Measurements from ENCODE around the gene ZBTB20. TPM values are rescaled to one million over a fixed set of nuclear protein-coding genes. Genes with fewer than 3 reads are reported as not detected.

Gene ZBTB20
- total and polyA plus RNA-seq, 10 of the 15 experiments (the other 5 are each of a cell fraction or from before 2014, with no cell fraction given): 0.20 to 5.5 (median 2.2) TPM

DNA sequence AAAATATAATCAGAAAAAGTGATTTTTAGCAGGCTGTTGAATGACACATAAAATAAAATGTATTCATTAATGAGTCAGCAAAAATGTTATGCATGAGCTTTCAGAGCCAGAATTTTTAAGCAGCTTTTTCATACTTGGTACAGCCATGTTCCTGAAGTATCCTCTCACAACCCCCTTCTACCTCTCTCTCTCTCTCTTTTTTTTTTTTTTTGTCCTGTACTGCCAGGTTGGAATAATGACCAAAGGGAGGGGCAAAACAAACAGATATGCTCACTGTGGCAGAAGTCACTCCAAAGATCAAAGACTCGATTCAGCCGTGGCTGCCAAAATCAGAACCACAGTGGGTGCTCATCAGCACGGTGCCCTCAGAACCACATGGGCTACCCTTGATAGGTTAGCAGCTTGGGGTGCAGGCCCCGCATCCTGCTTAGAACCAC lies 383.0 kb downstream of the ZBTB20 start:
- H3K4me3 ChIP-seq: no peak overlapping the region
- ChIA-PET SMC1A (ENCODE audit: uncharacterized antibody, unreplicated experiment) (interaction anchor here (0.6 kb wide), 1 partner anchor 708 kb away, joined by 3 read pairs; no protein-coding TSS in a partner anchor), POLR2A (no interaction called here), CTCF (interaction anchor here (0.6 to 1.8 kb wide), 2 partner anchors 20 to 241 kb away, joined by 3 read pairs; no protein-coding TSS in a partner anchor), RAD21 (ENCODE audit: unreplicated experiment) (no interaction called here)
- H3K79me2 ChIP-seq (ENCODE audit: control insufficient read depth, insufficient read depth, low read length): no peaks in the 10 kb centered on the region
- intact Hi-C loops (cut with micrococcal nuclease; ENCODE audit: unreplicated experiment) (no loop called here), in situ Hi-C loops (cut with MboI) (no loop called here)
- DNase-seq (ENCODE audit: low read depth, low spot score): no peak
- no peak for TF ChIP-seq EP300 (IDR thresholded peaks at IDR 0.05; ENCODE audit: borderline replicate concordance in 1 of 2, control insufficient read depth in 1 of 2, low read depth in 2 of 2, low read length in 2 of 2)
- no peak for TF ChIP-seq MEF2A (IDR thresholded peaks at IDR 0.05; ENCODE audit: insufficient read depth, low read depth, low read length)
- TF ChIP-seq SUPT20H (IDR thresholded peaks at IDR 0.05; ENCODE audit: borderline replicate concordance, control insufficient read depth, low read depth, low read length): no peak
- no peak for TF ChIP-seq BHLHE40 (IDR thresholded peaks at IDR 0.05; ENCODE audit: borderline replicate concordance in 1 of 2, low read depth in 2 of 2, low read length in 1 of 2)
- TF ChIP-seq EZH2 (IDR thresholded peaks at IDR 0.05; ENCODE audit: borderline replicate concordance, control insufficient read depth, low read depth, low read length): no peak
- TF ChIP-seq FOXM1 (IDR thresholded peaks at IDR 0.05; ENCODE audit: low read depth, low read length): no peak
- no peak for TF ChIP-seq PAX8 (IDR thresholded peaks at IDR 0.05)
- TF ChIP-seq KDM1A (IDR thresholded peaks at IDR 0.05; ENCODE audit: borderline replicate concordance): no peak
- no peak for TF ChIP-seq POU2F2 (IDR thresholded peaks at IDR 0.05; ENCODE audit: borderline replicate concordance, low read depth, low read length)
- no peak for TF ChIP-seq SREBF2 (IDR thresholded peaks at IDR 0.05; ENCODE audit: low read length)
- no peak for TF ChIP-seq HDGF (IDR thresholded peaks at IDR 0.05)
- no peak for TF ChIP-seq PAX5 (IDR thresholded peaks at IDR 0.05; ENCODE audit: borderline replicate concordance, low read depth, low read length)
- no peak for TF ChIP-seq NFIC (IDR thresholded peaks at IDR 0.05; ENCODE audit: low read depth, low read length)
- TF ChIP-seq POLR2AphosphoS2 (IDR thresholded peaks at IDR 0.05; ENCODE audit: low read depth, low read length): no peak
- H3K9me3 ChIP-seq (replicated peaks; ENCODE audit: control insufficient read depth, insufficient read depth, low read length): no peaks in the 10 kb centered on the region
- H3K36me3 ChIP-seq (ENCODE audit: control insufficient read depth in 2 of 2, insufficient read depth in 2 of 2, low read length in 1 of 2): no peaks in the 10 kb centered on the region
- no peak for ATAC-seq
- H2AFZ ChIP-seq (ENCODE audit: control insufficient read depth, low read depth, low read length): no peak overlapping the region
- no TSS peak for BruUV-seq (replicated peaks)
- H4K20me1 ChIP-seq (ENCODE audit: control insufficient read depth, insufficient read depth): no peaks in the 10 kb centered on the region
- 57% methylated on average over 4 of the region's 4 CpGs for WGBS (ENCODE audit: insufficient coverage, insufficient replicate concordance, low lambda C conversion rate, missing lambda C conversion rate)
- H3K4me2 ChIP-seq (ENCODE audit: control insufficient read depth, insufficient read depth): no peak overlapping the region
- no peak overlapping the region for H3K27ac ChIP-seq (ENCODE audit: control insufficient read depth, insufficient read depth)
- H3K27me3 ChIP-seq (replicated peaks in 1 of 2; ENCODE audit: control insufficient read depth in 2 of 2, insufficient read depth in 2 of 2, low read length in 1 of 2): no peaks in the 10 kb centered on the region
- no peak overlapping the region for H3K9ac ChIP-seq (ENCODE audit: control insufficient read depth, insufficient read depth, low read length)
- FAIRE-seq: no peak
- no peaks in the 10 kb centered on the region for H3K4me1 ChIP-seq (ENCODE audit: control insufficient read depth, insufficient read depth, low read length)
